H9 (cell line): ENCODE results near the gene ANKFY1. TPM values are rescaled to one million over a fixed set of nuclear protein-coding genes. Genes with fewer than 3 reads are reported as not detected.

Experiments
- DNase-seq: peaks from one replicate; pipeline ENCODE4 v3.0.0-alpha.2; 2017
- H2AFZ ChIP-seq: one replicate; pipeline ENCODE4 v1.6.1; 2013; ENCODE audit warnings: mild to moderate bottlenecking, low read length, control low read depth, moderate library complexity
- H2AK5ac ChIP-seq: 2 replicates; pipeline ENCODE4 v1.6.1; 2013; ENCODE audit warnings: low read length, control low read depth, mixed read lengths; ENCODE audit not compliant: insufficient read length
- H2BK120ac ChIP-seq: one replicate; pipeline ENCODE4 v1.6.1; 2013; ENCODE audit warnings: low read depth, mild to moderate bottlenecking, low read length, control low read depth, inconsistent platforms; ENCODE audit not compliant: poor library complexity, severe bottlenecking
- H2BK12ac ChIP-seq: 2 replicates; pipeline ENCODE4 v1.6.1; 2013; ENCODE audit warnings: low read length, control low read depth, mixed read lengths, low read depth; ENCODE audit not compliant: insufficient read length
- H2BK15ac ChIP-seq: 2 replicates; pipeline ENCODE4 v1.6.1; 2013; ENCODE audit warnings: low read depth, low read length, control low read depth
- H2BK20ac ChIP-seq: one replicate; pipeline ENCODE4 v1.6.1; 2013; ENCODE audit warnings: low read depth, mild to moderate bottlenecking, low read length, control low read depth, inconsistent platforms; ENCODE audit not compliant: poor library complexity, severe bottlenecking
- H2BK5ac ChIP-seq: 2 replicates; pipeline ENCODE4 v1.6.1; 2013; ENCODE audit warnings: low read length, control low read depth, mixed read lengths; ENCODE audit not compliant: insufficient read length
- H3K14ac ChIP-seq: 2 replicates; pipeline ENCODE4 v1.6.1; 2013; ENCODE audit warnings: low read length, control low read depth; ENCODE audit not compliant: insufficient read depth
- H3K18ac ChIP-seq: 2 replicates; pipeline ENCODE4 v1.6.1; 2013; ENCODE audit warnings: low read depth, mild to moderate bottlenecking, mixed read lengths, low read length, control low read depth; ENCODE audit not compliant: insufficient read length
- H3K23ac ChIP-seq: 2 replicates; pipeline ENCODE4 v1.6.1; 2013; ENCODE audit warnings: low read length, control low read depth, mixed read lengths, low read depth; ENCODE audit not compliant: insufficient read length
- H3K23me2 ChIP-seq: 2 replicates; pipeline ENCODE4 v1.6.1; 2013; ENCODE audit warnings: low read depth, mild to moderate bottlenecking, mixed read lengths, low read length, control low read depth; ENCODE audit not compliant: insufficient read length, poor library complexity, severe bottlenecking
- H3K27ac ChIP-seq: 2 replicates; pipeline ENCODE4 v1.5.1; 2013; ENCODE audit warnings: low read length, control low read depth, mixed read lengths, low read depth; ENCODE audit not compliant: insufficient read length
- H3K27me3 ChIP-seq: 2 replicates; pipeline ENCODE4 v1.6.1; 2013; ENCODE audit warnings: low read length, control low read depth, inconsistent platforms; ENCODE audit not compliant: insufficient read depth
- H3K4ac ChIP-seq: 2 replicates; pipeline ENCODE4 v1.6.1; 2013; ENCODE audit warnings: low read depth, mild to moderate bottlenecking, control low read depth, inconsistent platforms, low read length, moderate library complexity
- H3K4me1 ChIP-seq: 2 replicates; pipeline ENCODE4 v1.6.1; 2013; ENCODE audit warnings: low read length, control low read depth, inconsistent platforms; ENCODE audit not compliant: insufficient read depth
- H3K4me2 ChIP-seq: 2 replicates; pipeline ENCODE4 v1.6.1; 2013; ENCODE audit warnings: low read length, control low read depth, mixed read lengths; ENCODE audit not compliant: insufficient read length, insufficient read depth
- H3K56ac ChIP-seq: 2 replicates; pipeline ENCODE4 v1.6.1; 2013; ENCODE audit warnings: low read depth, mild to moderate bottlenecking, mixed read lengths, low read length, control low read depth; ENCODE audit not compliant: insufficient read length
- H3K79me1 ChIP-seq: 2 replicates; pipeline ENCODE4 v1.6.1; 2013; ENCODE audit warnings: low read depth, mild to moderate bottlenecking, moderate library complexity, low read length, control low read depth, inconsistent platforms; ENCODE audit not compliant: insufficient read depth, poor library complexity, severe bottlenecking
- H3K79me2 ChIP-seq: 2 replicates; pipeline ENCODE4 v1.6.1; 2013; ENCODE audit warnings: low read length, control low read depth, inconsistent platforms; ENCODE audit not compliant: insufficient read depth
- H3K9ac ChIP-seq: 2 replicates; pipeline ENCODE4 v1.6.1; 2013; ENCODE audit warnings: low read length, control low read depth, mixed read lengths; ENCODE audit not compliant: insufficient read length; ENCODE audit errors: extremely low read depth
- H3K9me3 ChIP-seq: one replicate; pipeline ENCODE4 v1.6.1; 2013; ENCODE audit warnings: low read depth, low read length, inconsistent platforms; ENCODE audit not compliant: control insufficient read depth
- H3T11ph ChIP-seq: one replicate; pipeline ENCODE4 v1.6.1; 2013; ENCODE audit warnings: mild to moderate bottlenecking, low read length, control low read depth, inconsistent platforms
- H4K20me1 ChIP-seq: one replicate; pipeline ENCODE4 v1.6.1; 2013; ENCODE audit not compliant: control insufficient read depth, insufficient read length, insufficient read depth
- H4K5ac ChIP-seq: 2 replicates; pipeline ENCODE4 v1.6.1; 2013; ENCODE audit warnings: low read depth, mild to moderate bottlenecking, mixed read lengths, low read length, control low read depth; ENCODE audit not compliant: insufficient read length
- H4K8ac ChIP-seq: replicated peaks from 2 replicates; pipeline ENCODE4 v1.6.1; 2013; ENCODE audit warnings: low read length, control low read depth, mixed read lengths, low read depth; ENCODE audit not compliant: insufficient read length
- H4K91ac ChIP-seq: 2 replicates; pipeline ENCODE4 v1.6.1; 2013; ENCODE audit warnings: low read depth, mild to moderate bottlenecking, moderate library complexity, mixed read lengths, low read length, control low read depth; ENCODE audit not compliant: insufficient read length
- H3K27ac Mint-ChIP-seq, 3 experiments: 2 replicates in 2 of 3; 3 replicates in 1 of 3; pipeline ENCODE4 v1.8.0; 2020 to 2021; ENCODE audit warnings: mixed read lengths in 3 of 3, mild to moderate bottlenecking in 1 of 3, moderate library complexity in 1 of 3
- H3K27me3 Mint-ChIP-seq: 2 replicates; pipeline ENCODE4 v1.8.0; 2021; ENCODE audit warnings: low read depth, mild to moderate bottlenecking, moderate library complexity, mixed read lengths
- H3K36me3 Mint-ChIP-seq, 3 experiments: 2 replicates in 2 of 3; 3 replicates in 1 of 3; pipeline ENCODE4 v1.8.0; 2020 to 2021; ENCODE audit warnings: low read depth in 3 of 3, mixed read lengths in 3 of 3; ENCODE audit not compliant: insufficient read depth in 1 of 3
- H3K4me1 Mint-ChIP-seq, 2 experiments: 2 replicates each; pipeline ENCODE4 v1.8.0; 2020; ENCODE audit warnings: mixed read lengths in 2 of 2
- H3K4me3 Mint-ChIP-seq, 2 experiments: 2 replicates in 1 of 2; 3 replicates in 1 of 2; pipeline ENCODE4 v1.8.0; 2020 to 2021; ENCODE audit warnings: mild to moderate bottlenecking in 2 of 2, mixed read lengths in 2 of 2, moderate library complexity in 1 of 2
- H3K9me3 Mint-ChIP-seq, 2 experiments: 2 replicates in 1 of 2; 3 replicates in 1 of 2; pipeline ENCODE4 v1.8.0; 2020; ENCODE audit warnings: mild to moderate bottlenecking in 2 of 2, mixed read lengths in 2 of 2, moderate library complexity in 1 of 2
- WGBS: extraction: QIAGEN DNeasy Blood & Tissue Kit; methylation state at CpG from one replicate; pipeline ENCODE4 v1.1.7; 2013; ENCODE audit warnings: missing lambda C conversion rate, low lambda C conversion rate, mixed read lengths; ENCODE audit not compliant: insufficient read length; ENCODE audit errors: extremely low coverage; 5-methylcytosine and 5-hydroxymethylcytosine counted together
- total RNA-seq: library from RNA; stranded (reverse); gene quantifications from 2 replicates; pipeline ENCODE4 v1.2.1, GENCODE V29; 2021
- TF ChIP-seq, protein P1 (sequence below): fragments of 200-600 bp; sonication (generic); conservative IDR thresholded peaks from 3 replicates; pipeline ENCODE4 v1.8.0; 2021; ENCODE audit warnings: antibody characterized with exemption, mild to moderate bottlenecking

Gene ANKFY1
- total RNA-seq, 1 experiment from 2014 or later = 51.9 TPM

DNA sequence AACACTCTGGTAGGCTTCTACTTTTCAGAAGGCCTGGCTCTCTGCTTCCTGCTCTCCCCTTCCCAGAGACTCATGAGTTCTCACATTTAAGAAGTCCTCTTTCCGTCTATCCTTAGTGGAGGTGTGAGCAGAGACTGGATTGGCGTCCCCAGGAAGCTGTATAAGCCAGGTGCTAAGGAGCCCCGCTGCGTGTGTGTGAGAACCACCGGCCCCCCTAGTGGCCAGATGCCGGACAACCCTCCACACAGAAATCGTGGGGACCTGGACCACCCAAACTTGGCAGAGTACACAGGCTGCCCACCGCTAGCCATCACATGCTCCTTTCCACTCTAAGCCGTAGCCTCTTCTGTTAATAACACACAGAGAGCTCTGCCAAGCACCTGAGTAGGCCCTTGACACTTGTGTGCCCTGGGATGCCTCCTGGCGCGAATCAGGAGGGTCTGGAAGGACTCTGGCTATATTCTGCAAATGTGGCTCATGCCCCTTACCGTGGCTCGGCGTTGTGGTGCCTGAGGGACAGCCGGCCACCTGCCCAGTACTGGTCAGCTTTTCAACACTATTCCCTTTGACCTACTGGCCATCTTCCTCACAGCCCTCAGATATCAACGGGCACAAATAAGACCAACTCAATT is 106.9 kb downstream of the ANKFY1 start:
- H3K36me3 Mint-ChIP-seq = peaks cover 0 to 2% (median 0%) of the 10 kb centered on the region in 3 experiments; a peak in 2 of 7 replicates

More for the DNA sequence above, 106.9 kb downstream of the ANKFY1 start:
- Histone ChIP-seq H3K14ac (no peak overlapping the region), H3K4me2 (no peak overlapping the region), H3K9me3 (no peaks in the 10 kb centered on the region), H4K20me1 (no peaks in the 10 kb centered on the region), H3K79me1 (no peaks in the 10 kb centered on the region), H3K23ac (no peak overlapping the region), H3K79me2 (no peaks in the 10 kb centered on the region), H3K4ac (no peak overlapping the region), H3K27ac (no peak overlapping the region), H2BK5ac (no peak overlapping the region), H4K5ac (no peak overlapping the region), H3K56ac (no peak overlapping the region), H4K91ac (no peak overlapping the region), H3T11ph (no peak overlapping the region), H2AK5ac (no peak overlapping the region), H4K8ac (no peak overlapping the region), H3K4me1 (no peaks in the 10 kb centered on the region), H2AFZ (no peak overlapping the region), H3K18ac (no peak overlapping the region), H2BK12ac (no peak overlapping the region), H2BK20ac (no peak overlapping the region), H2BK15ac (no peak overlapping the region), H2BK120ac (no peak overlapping the region), H3K27me3 (no peaks in the 10 kb centered on the region), H3K23me2 (no peaks in the 10 kb centered on the region), H3K9ac (no peak overlapping the region)
- DNase-seq = peak; percentile 72
- Mint-ChIP-seq H3K4me1 (peaks cover 9 to 11% of the 10 kb centered on the region in 2 experiments), H3K27ac (no peak overlapping the region), H3K9me3 (no peaks in the 10 kb centered on the region), H3K4me3 (no peak overlapping the region), H3K27me3 (peaks cover 2% of the 10 kb centered on the region; the same call in 1 of the 2 replicates)
- TF ChIP-seq, protein P1, sequence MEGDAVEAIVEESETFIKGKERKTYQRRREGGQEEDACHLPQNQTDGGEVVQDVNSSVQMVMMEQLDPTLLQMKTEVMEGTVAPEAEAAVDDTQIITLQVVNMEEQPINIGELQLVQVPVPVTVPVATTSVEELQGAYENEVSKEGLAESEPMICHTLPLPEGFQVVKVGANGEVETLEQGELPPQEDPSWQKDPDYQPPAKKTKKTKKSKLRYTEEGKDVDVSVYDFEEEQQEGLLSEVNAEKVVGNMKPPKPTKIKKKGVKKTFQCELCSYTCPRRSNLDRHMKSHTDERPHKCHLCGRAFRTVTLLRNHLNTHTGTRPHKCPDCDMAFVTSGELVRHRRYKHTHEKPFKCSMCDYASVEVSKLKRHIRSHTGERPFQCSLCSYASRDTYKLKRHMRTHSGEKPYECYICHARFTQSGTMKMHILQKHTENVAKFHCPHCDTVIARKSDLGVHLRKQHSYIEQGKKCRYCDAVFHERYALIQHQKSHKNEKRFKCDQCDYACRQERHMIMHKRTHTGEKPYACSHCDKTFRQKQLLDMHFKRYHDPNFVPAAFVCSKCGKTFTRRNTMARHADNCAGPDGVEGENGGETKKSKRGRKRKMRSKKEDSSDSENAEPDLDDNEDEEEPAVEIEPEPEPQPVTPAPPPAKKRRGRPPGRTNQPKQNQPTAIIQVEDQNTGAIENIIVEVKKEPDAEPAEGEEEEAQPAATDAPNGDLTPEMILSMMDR = peak; percentile 62; the same call in 2 of the 3 replicates
- WGBS = no CpG with 5 or more reads among the region's 16 CpGs
